Sigmoid colon (tissue), 4 donors: ENCODE measurements around the gene RHOA.

Experiments used
- EP300 ChIP-seq, 4 donors: sonication (generic); formaldehyde crosslinking; IDR thresholded peaks; one replicate each; pipeline ENCODE4 v1.6.1; 2017; ENCODE audit warnings: antibody characterized with exemption in 4 of 4
- POLR2A ChIP-seq, 2 donors: fragments of 450-650 bp; IDR thresholded peaks; one replicate each; pipeline ENCODE4 v1.6.1; 2016; ENCODE audit warnings: antibody characterized with exemption in 2 of 2, mild to moderate bottlenecking in 2 of 2, moderate library complexity in 2 of 2
- POLR2AphosphoS5 ChIP-seq, 4 donors: sonication (generic); formaldehyde crosslinking; IDR thresholded peaks; one replicate each; pipeline ENCODE4 v1.6.1; 2017; ENCODE audit warnings: antibody characterized with exemption in 4 of 4
- TF ChIP-seq, protein P1 (sequence below), 4 experiments: fragments of 450-650 bp in 3 of 4; fragments of 200-600 bp in 1 of 4; IDR thresholded peaks; one replicate each; pipeline ENCODE4 v1.5.1; 2016 to 2019; ENCODE audit warnings: antibody characterized with exemption in 4 of 4, mild to moderate bottlenecking in 3 of 4, moderate library complexity in 2 of 4

GRCh38 chr3:49349348-49350114, 62.2 kb downstream of the RHOA start:
- TF ChIP-seq, protein P1, sequence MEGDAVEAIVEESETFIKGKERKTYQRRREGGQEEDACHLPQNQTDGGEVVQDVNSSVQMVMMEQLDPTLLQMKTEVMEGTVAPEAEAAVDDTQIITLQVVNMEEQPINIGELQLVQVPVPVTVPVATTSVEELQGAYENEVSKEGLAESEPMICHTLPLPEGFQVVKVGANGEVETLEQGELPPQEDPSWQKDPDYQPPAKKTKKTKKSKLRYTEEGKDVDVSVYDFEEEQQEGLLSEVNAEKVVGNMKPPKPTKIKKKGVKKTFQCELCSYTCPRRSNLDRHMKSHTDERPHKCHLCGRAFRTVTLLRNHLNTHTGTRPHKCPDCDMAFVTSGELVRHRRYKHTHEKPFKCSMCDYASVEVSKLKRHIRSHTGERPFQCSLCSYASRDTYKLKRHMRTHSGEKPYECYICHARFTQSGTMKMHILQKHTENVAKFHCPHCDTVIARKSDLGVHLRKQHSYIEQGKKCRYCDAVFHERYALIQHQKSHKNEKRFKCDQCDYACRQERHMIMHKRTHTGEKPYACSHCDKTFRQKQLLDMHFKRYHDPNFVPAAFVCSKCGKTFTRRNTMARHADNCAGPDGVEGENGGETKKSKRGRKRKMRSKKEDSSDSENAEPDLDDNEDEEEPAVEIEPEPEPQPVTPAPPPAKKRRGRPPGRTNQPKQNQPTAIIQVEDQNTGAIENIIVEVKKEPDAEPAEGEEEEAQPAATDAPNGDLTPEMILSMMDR (IDR thresholded peaks at IDR 0.05), result no peak
- TF ChIP-seq EP300 (IDR thresholded peaks at IDR 0.05) (no peak), POLR2A (IDR thresholded peaks at IDR 0.05) (no peak), POLR2AphosphoS5 (IDR thresholded peaks at IDR 0.05) (no peak)
